ENCODE data around the gene NUAK2.
"Not testable (repeated sequence)": the region's sequence is repeated elsewhere in the genome, so short reads cannot be mapped to it uniquely, and the experiment has no call there.

Gene NUAK2

DNA sequence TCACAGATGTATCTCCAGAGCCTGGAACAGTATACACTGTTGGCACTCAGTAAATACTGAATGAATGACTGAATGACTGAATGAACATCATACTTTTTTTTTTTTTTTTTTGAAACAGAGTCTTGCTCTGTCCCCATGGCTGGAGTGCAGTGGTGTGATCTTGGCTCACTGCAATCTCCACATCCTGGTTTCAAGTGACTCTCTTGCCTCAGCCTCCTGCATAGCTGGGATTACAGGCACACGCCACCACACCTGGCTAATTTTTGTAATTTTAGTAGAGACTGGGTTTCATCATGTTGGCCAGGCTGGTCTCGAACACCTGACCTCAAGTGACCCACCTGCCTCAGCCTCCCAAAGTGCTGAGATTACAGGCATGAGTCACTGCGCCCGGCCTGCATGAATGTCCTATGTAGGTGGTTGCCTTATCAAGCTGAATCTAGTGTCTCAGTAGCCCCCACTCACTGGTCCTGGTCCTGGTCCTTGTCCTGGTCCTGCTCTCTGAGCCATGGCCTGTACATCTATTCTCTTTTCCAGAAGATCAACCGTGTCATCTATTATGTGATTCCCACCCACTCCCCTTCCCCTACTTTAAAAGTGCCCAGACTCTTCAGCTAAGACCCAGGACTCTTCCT, 23.9 kb downstream of the NUAK2 start:
- not testable (repeated sequence) for DNase-seq (ENCODE audit: low spot score)

DNA sequence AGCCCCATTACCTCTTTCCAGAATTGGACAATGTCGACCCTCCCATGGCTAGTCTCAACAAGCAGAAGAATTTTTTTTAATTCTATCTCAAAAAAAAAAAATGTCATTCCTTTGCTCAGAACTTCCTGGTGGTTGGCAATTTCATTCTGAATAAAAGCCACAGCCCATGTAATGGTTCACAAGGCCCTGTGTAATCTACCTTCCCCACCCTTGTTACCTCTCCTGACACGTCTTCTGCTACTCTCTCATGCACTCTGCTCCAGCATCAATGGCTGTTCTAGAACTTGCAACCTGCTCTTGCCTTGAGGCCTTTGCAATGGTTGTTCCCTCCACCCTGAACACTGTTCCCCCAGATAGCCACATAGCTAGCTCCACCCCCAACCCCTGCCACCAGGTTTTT, 25.4 kb downstream of the NUAK2 start:
- DNase-seq (ENCODE audit: low spot score), result no peak

GRCh38 chr1:205294934-205295333, 26.6 kb downstream of the NUAK2 start:
- no peak for DNase-seq (ENCODE audit: low spot score)

- no peak for DNase-seq (ENCODE audit: low spot score)
Observed at GRCh38 chr1:205294175-205294917, 27.2 kb downstream of the NUAK2 start.

GRCh38 chr1:205293350-205294074, 28.0 kb downstream of the NUAK2 start:
- no peak for DNase-seq (ENCODE audit: low spot score)

GRCh38 chr1:205291596-205291995, 29.9 kb downstream of the NUAK2 start:
- no peak for DNase-seq (ENCODE audit: low spot score)

DNA sequence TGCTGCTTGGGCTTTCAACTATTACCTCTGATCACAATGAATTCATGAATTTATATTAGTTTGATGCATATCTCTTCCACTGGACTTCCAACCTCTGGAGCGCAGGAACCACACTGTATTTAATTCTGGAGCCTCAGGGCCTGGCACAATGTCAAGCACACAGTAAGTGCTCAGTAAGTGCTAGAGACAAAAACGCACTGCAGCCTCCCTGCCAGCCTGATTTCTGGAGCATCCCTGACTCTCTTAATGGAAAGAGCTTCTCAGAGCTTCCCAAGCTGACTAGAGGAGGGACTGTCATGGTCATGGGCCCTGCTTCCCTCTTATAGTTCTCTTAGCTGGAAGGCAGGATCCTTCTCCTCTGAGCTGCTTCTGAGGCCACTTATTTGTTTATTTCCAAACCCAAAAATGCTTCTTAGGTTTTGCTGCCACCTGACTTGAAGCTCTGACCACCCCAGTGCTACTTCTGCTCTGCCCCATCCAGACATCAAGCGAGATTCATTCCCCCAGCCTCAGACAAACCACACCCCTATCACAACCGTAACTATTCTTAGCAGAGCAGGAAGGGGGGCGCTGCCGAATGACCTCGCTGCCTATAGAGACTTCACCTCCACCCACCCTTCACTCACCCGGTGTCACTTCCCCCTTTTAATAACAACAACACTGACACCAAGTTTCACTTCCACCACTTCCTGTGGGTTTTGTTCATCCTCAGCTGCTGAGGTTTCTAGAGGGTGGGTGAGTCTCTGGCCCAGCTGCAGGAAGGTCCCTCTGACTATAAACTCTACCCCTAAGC, 33.6 kb downstream of the NUAK2 start:
- DNase-seq (ENCODE audit: low spot score), result no peak

- no peak for DNase-seq (ENCODE audit: low spot score)
Observed at GRCh38 chr1:205287076-205287475, 34.5 kb downstream of the NUAK2 start.

- DNase-seq (ENCODE audit: low spot score), result no peak
Observed at GRCh38 chr1:205286335-205286950, 35.1 kb downstream of the NUAK2 start.

DNA sequence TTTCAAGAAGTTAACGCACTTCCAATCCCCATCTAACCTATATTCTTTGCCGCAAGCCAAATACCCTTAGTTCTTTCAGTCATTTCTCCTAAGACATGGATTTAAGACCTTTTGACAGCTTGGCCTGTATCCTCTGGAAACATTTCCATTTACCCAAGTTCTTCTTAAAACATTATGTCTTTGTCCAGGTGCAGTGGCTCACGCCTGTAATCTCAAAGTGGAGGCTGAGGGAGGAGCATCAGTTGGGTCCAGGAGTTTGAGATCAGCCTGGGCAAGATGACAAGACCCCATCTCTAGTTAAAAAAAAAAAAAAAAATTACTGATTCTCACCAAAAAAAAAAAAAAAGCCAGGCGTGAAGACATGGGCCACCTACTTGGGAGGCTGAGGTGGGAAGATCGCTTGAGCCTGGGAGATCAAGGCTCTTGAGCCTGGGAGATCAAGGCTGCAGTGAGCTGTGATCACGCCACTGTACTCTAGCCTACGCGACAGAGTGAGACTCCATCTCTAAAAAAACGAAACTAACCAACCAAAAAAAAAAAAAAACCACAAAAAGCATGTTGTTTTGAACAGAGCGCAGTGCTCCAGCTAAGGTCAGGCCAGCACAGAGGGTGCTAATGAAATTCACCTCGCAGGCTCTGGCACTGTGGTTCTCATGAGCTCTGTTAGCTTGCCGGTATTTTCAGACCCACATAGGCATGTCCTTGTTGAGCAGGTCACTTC, 36.0 kb downstream of the NUAK2 start:
- no peak for DNase-seq (ENCODE audit: low spot score)

- no peak for DNase-seq (ENCODE audit: low spot score)
Observed at GRCh38 chr1:205284420-205285144, 37.0 kb downstream of the NUAK2 start.

GRCh38 chr1:205283270-205284147, 38.0 kb downstream of the NUAK2 start:
- no peak for DNase-seq (ENCODE audit: low spot score)

- not testable (repeated sequence) for DNase-seq (ENCODE audit: low spot score)
Observed at GRCh38 chr1:205280666-205281395, 40.7 kb downstream of the NUAK2 start.

GRCh38 chr1:205279986-205280385, 41.6 kb downstream of the NUAK2 start:
- no peak for DNase-seq (ENCODE audit: low spot score)

DNA sequence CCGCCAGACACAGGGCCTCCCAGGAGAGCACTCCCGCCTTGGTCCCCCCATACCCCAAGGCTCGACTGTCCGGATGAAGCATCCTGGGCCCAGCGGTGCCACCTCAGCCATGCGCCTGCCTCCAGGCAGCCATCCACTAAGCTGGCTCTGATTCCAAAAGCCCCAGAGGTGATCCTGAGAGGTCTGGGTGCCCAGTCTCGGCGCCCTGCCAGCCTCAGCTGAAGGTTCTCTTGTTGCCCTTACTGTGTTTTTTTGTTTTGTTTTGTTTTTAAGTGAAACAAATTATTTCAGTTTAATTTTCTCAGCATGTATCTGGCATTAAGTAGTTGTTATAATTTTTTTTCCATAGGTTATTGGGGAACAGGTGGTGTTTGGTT, 44.9 kb downstream of the NUAK2 start:
- DNase-seq (ENCODE audit: low spot score), result no peak

GRCh38 chr1:205275916-205276688, 45.4 kb downstream of the NUAK2 start:
- no peak for DNase-seq (ENCODE audit: low spot score)

DNA sequence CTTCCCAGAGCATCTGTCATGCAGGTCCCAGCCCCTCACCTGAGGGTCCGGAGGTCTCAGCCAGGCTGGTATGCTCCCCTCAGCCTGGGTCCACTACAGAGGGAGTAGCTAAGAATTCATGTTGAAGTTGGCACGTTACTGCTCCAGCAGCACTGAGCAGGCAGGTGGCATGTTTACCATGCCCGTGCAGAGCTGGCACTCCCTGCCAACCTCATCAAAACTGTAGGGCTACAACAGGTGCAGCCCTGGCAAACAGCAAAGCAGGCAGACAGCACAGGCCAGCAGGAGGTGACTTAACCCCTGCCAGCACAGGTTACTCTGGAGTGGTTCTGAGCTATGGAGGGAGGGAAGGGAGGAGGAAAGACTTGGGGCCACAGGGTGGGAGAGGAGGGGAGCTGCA, 46.4 kb downstream of the NUAK2 start:
- DNase-seq (ENCODE audit: low spot score), result no peak

Data from left forelimb (tissue), 1 donor.